Superior temporal gyrus (tissue), 1 donor: ENCODE data around the gene HSD17B14.
A peak's percentile ranks its signal among the peaks of the same experiment; 100 is the strongest.

Experiments used
- DNase-seq: peaks from one replicate; pipeline ENCODE4 v3.0.0-alpha.2; 2016; ENCODE audit errors: extremely low spot score

Gene HSD17B14

GRCh38 chr19:48830088-48830487 lies 6.2 kb downstream of the HSD17B14 start:
- no peak for DNase-seq

- DNase-seq = no peak
Measured at GRCh38 chr19:48826606-48827020, 9.7 kb downstream of the HSD17B14 start.

GRCh38 chr19:48822514-48822913 lies 13.8 kb downstream of the HSD17B14 start:
- DNase-seq = no peak

GRCh38 chr19:48821633-48822032 lies 14.7 kb downstream of the HSD17B14 start:
- no peak for DNase-seq

GRCh38 chr19:48819366-48819816 lies 16.9 kb downstream of the HSD17B14 start:
- no peak for DNase-seq

- no peak for DNase-seq
Measured at GRCh38 chr19:48818234-48818820, 18.0 kb downstream of the HSD17B14 start.

- DNase-seq = no peak
Measured at GRCh38 chr19:48817585-48818124, 18.6 kb downstream of the HSD17B14 start.

- no peak for DNase-seq
Measured at GRCh38 chr19:48815870-48816501, 20.3 kb downstream of the HSD17B14 start.

GRCh38 chr19:48814895-48815294 lies 21.4 kb downstream of the HSD17B14 start:
- no peak for DNase-seq

GRCh38 chr19:48813123-48813913 lies 23.0 kb downstream of the HSD17B14 start:
- no peak for DNase-seq

- DNase-seq = peak; percentile 58
Measured at GRCh38 chr19:48812094-48812929, 24.0 kb downstream of the HSD17B14 start.

GRCh38 chr19:48810151-48810550 lies 26.1 kb downstream of the HSD17B14 start:
- DNase-seq = peak; percentile 32

- no peak for DNase-seq
Measured at GRCh38 chr19:48807590-48808308, 28.5 kb downstream of the HSD17B14 start.

GRCh38 chr19:48806818-48807589 lies 29.3 kb downstream of the HSD17B14 start:
- DNase-seq = no peak

- DNase-seq = peak; percentile 82
Measured at GRCh38 chr19:48806518-48806817, 29.8 kb downstream of the HSD17B14 start.

- no peak for DNase-seq
Measured at GRCh38 chr19:48805452-48805851, 30.8 kb downstream of the HSD17B14 start.

GRCh38 chr19:48804496-48804895 lies 31.8 kb downstream of the HSD17B14 start:
- DNase-seq = no peak

GRCh38 chr19:48802623-48803022 lies 33.7 kb downstream of the HSD17B14 start:
- no peak for DNase-seq

- DNase-seq = no peak
Measured at GRCh38 chr19:48799358-48800300, 36.7 kb downstream of the HSD17B14 start.
